Measurements from ENCODE around the gene NUDT22.

NUDT22 gene

GRCh38 chr11:64223001-64223651 is 2.9 kb upstream of the NUDT22 start:
- H4K5ac ChIP-seq (ENCODE audit: low read length) = no peak overlapping the region
- no peak overlapping the region for H3K27ac ChIP-seq (ENCODE audit: low read depth, low read length)
- no peak overlapping the region for H3K56ac ChIP-seq (ENCODE audit: low read length)
- peaks cover 4% of the 10 kb centered on the region for H3K79me1 ChIP-seq (ENCODE audit: low read length)
- no CpG with 5 or more reads among the region's 24 CpGs for WGBS (ENCODE audit: extremely low coverage, insufficient coverage, low lambda C conversion rate)
- no peaks in the 10 kb centered on the region for H3K36me3 ChIP-seq (ENCODE audit: control insufficient read depth, insufficient read depth, low read length)
- H3K4me2 ChIP-seq (ENCODE audit: low read length) = no peak overlapping the region
- no peak overlapping the region for H3K9ac ChIP-seq (ENCODE audit: low read length)
- H3K4ac ChIP-seq (ENCODE audit: low read depth, low read length) = no peak overlapping the region
- no peak overlapping the region for H2AK5ac ChIP-seq (ENCODE audit: low read length)
- H3K4me1 ChIP-seq (ENCODE audit: control insufficient read depth, low read depth, low read length) = peaks cover 2% of the 10 kb centered on the region
- H3K79me2 ChIP-seq (ENCODE audit: control insufficient read depth, insufficient read depth, low read length) = no peaks in the 10 kb centered on the region
- no peak overlapping the region for H3K4me3 ChIP-seq (ENCODE audit: low read length)
- H2BK15ac ChIP-seq (replicated peaks; ENCODE audit: low read depth) = no peak overlapping the region
- H2BK120ac ChIP-seq (ENCODE audit: low read depth, low read length) = no peak overlapping the region
- no peaks in the 10 kb centered on the region for H3K27me3 ChIP-seq (ENCODE audit: insufficient read depth, low read length, poor library complexity)
- H3K18ac ChIP-seq (ENCODE audit: low read length) = no peak overlapping the region
- H4K8ac ChIP-seq (ENCODE audit: low read depth, low read length) = no peak overlapping the region
- no peak overlapping the region for H2BK5ac ChIP-seq (ENCODE audit: low read length)
- DNase-seq = no peak
- H3K23ac ChIP-seq (ENCODE audit: low read length) = no peak overlapping the region

GRCh38 chr11:64224151-64224890 is 1.8 kb upstream of the NUDT22 start:
- Histone ChIP-seq H3K4me3 (ENCODE audit: low read length) (no peak overlapping the region), H3K27ac (ENCODE audit: low read depth, low read length) (no peak overlapping the region), H4K5ac (ENCODE audit: low read length) (no peak overlapping the region), H2AK5ac (ENCODE audit: low read length) (no peak overlapping the region), H4K8ac (ENCODE audit: low read depth, low read length) (no peak overlapping the region), H3K9ac (ENCODE audit: low read length) (no peak overlapping the region), H3K4me1 (ENCODE audit: control insufficient read depth, low read depth, low read length) (peaks cover 2% of the 10 kb centered on the region), H3K4ac (ENCODE audit: low read depth, low read length) (no peak overlapping the region), H3K36me3 (ENCODE audit: control insufficient read depth, insufficient read depth, low read length) (no peaks in the 10 kb centered on the region), H3K4me2 (ENCODE audit: low read length) (no peak overlapping the region), H3K18ac (ENCODE audit: low read length) (no peak overlapping the region), H2BK15ac (replicated peaks; ENCODE audit: low read depth) (no peak overlapping the region), H3K79me2 (ENCODE audit: control insufficient read depth, insufficient read depth, low read length) (no peaks in the 10 kb centered on the region), H3K79me1 (ENCODE audit: low read length) (peaks cover 4% of the 10 kb centered on the region), H2BK120ac (ENCODE audit: low read depth, low read length) (no peak overlapping the region), H3K56ac (ENCODE audit: low read length) (no peak overlapping the region), H3K23ac (ENCODE audit: low read length) (no peak overlapping the region), H2BK5ac (ENCODE audit: low read length) (no peak overlapping the region), H3K27me3 (ENCODE audit: insufficient read depth, low read length, poor library complexity) (no peaks in the 10 kb centered on the region)
- no peak for DNase-seq
- no CpG with 5 or more reads among the region's 17 CpGs for WGBS (ENCODE audit: extremely low coverage, insufficient coverage, low lambda C conversion rate)

DNA sequence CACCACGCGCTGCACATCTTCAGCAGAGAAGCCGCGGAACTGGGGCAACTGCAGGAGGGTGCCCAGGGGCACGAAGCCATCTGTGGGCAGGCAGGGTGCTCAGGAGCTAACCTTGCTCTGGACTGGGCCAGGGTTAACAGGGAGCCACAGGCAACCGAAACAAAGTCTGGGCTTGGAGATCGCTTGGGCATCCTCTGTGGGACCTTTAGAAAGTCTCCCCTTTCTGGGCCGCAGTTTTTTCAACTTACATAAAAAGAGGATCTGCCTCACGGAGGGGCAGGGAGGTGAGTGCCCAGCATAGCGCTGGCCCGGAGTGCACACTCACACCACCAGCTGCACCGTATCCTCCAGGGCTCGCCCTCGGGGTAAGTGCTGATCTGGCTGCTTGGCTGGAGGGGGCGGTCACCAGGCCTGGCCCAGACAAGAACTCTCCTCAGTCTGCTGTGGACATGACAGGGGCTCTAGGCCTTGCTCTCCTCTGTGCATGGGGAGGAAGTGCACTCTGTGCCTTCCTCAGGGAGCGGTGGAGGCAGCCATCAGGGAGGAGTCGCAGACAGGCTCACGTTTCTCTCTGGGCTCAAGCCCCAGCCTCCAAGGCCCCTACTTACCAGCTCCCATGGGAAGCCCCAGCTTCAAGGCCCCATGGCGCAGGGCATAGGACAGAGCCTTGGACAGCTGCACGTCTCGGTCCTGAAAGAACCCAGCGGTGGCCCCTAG is 1.0 kb upstream of the NUDT22 start:
- H2BK120ac ChIP-seq (ENCODE audit: low read depth, low read length) = no peak overlapping the region
- H4K5ac ChIP-seq (ENCODE audit: low read length) = no peak overlapping the region
- no peak overlapping the region for H4K8ac ChIP-seq (ENCODE audit: low read depth, low read length)
- H2BK5ac ChIP-seq (ENCODE audit: low read length) = no peak overlapping the region
- H2AK5ac ChIP-seq (ENCODE audit: low read length) = no peak overlapping the region
- H2BK15ac ChIP-seq (replicated peaks; ENCODE audit: low read depth) = no peak overlapping the region
- H3K36me3 ChIP-seq (ENCODE audit: control insufficient read depth, insufficient read depth, low read length) = no peaks in the 10 kb centered on the region
- peak overlapping the region; percentile 17 for H3K27ac ChIP-seq (ENCODE audit: low read depth, low read length)
- H3K4me2 ChIP-seq (ENCODE audit: low read length) = peak overlapping the region; percentile 83
- no peaks in the 10 kb centered on the region for H3K79me2 ChIP-seq (ENCODE audit: control insufficient read depth, insufficient read depth, low read length)
- peaks cover 4% of the 10 kb centered on the region for H3K79me1 ChIP-seq (ENCODE audit: low read length)
- no peak overlapping the region for H3K18ac ChIP-seq (ENCODE audit: low read length)
- H3K27me3 ChIP-seq (ENCODE audit: insufficient read depth, low read length, poor library complexity) = no peaks in the 10 kb centered on the region
- H3K4me3 ChIP-seq (ENCODE audit: low read length) = no peak overlapping the region
- peak overlapping the region; percentile 93 for H3K9ac ChIP-seq (ENCODE audit: low read length)
- no CpG with 5 or more reads among the region's 22 CpGs for WGBS (ENCODE audit: extremely low coverage, insufficient coverage, low lambda C conversion rate)
- peaks cover 2% of the 10 kb centered on the region for H3K4me1 ChIP-seq (ENCODE audit: control insufficient read depth, low read depth, low read length)
- H3K23ac ChIP-seq (ENCODE audit: low read length) = no peak overlapping the region
- peak overlapping the region; percentile 52 for H3K56ac ChIP-seq (ENCODE audit: low read length)
- H3K4ac ChIP-seq (ENCODE audit: low read depth, low read length) = no peak overlapping the region
- no peak for DNase-seq

- Histone ChIP-seq H3K27me3 (ENCODE audit: insufficient read depth, low read length, poor library complexity) (no peaks in the 10 kb centered on the region), H3K18ac (ENCODE audit: low read length) (peak overlapping the region; percentile 44), H3K4ac (ENCODE audit: low read depth, low read length) (no peak overlapping the region), H3K4me2 (ENCODE audit: low read length) (peak overlapping the region; percentile 55), H2BK120ac (ENCODE audit: low read depth, low read length) (no peak overlapping the region), H4K5ac (ENCODE audit: low read length) (no peak overlapping the region), H3K9ac (ENCODE audit: low read length) (peak overlapping the region; percentile 96), H2BK15ac (replicated peaks; ENCODE audit: low read depth) (no peak overlapping the region), H2BK5ac (ENCODE audit: low read length) (peak overlapping the region; percentile 6), H2AK5ac (ENCODE audit: low read length) (no peak overlapping the region), H3K23ac (ENCODE audit: low read length) (peak overlapping the region; percentile 29), H3K4me1 (ENCODE audit: control insufficient read depth, low read depth, low read length) (peaks cover 4% of the 10 kb centered on the region), H4K8ac (ENCODE audit: low read depth, low read length) (no peak overlapping the region), H3K56ac (ENCODE audit: low read length) (peak overlapping the region; percentile 89), H3K79me1 (ENCODE audit: low read length) (peaks cover 4% of the 10 kb centered on the region), H3K27ac (ENCODE audit: low read depth, low read length) (no peak overlapping the region), H3K79me2 (ENCODE audit: control insufficient read depth, insufficient read depth, low read length) (no peaks in the 10 kb centered on the region), H3K4me3 (ENCODE audit: low read length) (peak overlapping the region; percentile 77), H3K36me3 (ENCODE audit: control insufficient read depth, insufficient read depth, low read length) (no peaks in the 10 kb centered on the region)
- no peak for DNase-seq
- WGBS (ENCODE audit: extremely low coverage, insufficient coverage, low lambda C conversion rate) = no CpG with 5 or more reads among the region's 26 CpGs
Measured at GRCh38 chr11:64226507-64227051, 505 bp downstream of the NUDT22 start.

GRCh38 chr11:64227405-64227956 is 1.4 kb downstream of the NUDT22 start:
- Histone ChIP-seq H3K79me1 (ENCODE audit: low read length) (peaks cover 4% of the 10 kb centered on the region), H2AK5ac (ENCODE audit: low read length) (no peak overlapping the region), H3K9ac (ENCODE audit: low read length) (peak overlapping the region; percentile 2), H3K4ac (ENCODE audit: low read depth, low read length) (no peak overlapping the region), H3K56ac (ENCODE audit: low read length) (peak overlapping the region; percentile 58), H3K18ac (ENCODE audit: low read length) (no peak overlapping the region), H3K23ac (ENCODE audit: low read length) (no peak overlapping the region), H3K27ac (ENCODE audit: low read depth, low read length) (no peak overlapping the region), H3K36me3 (ENCODE audit: control insufficient read depth, insufficient read depth, low read length) (no peaks in the 10 kb centered on the region), H2BK5ac (ENCODE audit: low read length) (no peak overlapping the region), H3K27me3 (ENCODE audit: insufficient read depth, low read length, poor library complexity) (no peaks in the 10 kb centered on the region), H3K79me2 (ENCODE audit: control insufficient read depth, insufficient read depth, low read length) (no peaks in the 10 kb centered on the region), H3K4me2 (ENCODE audit: low read length) (no peak overlapping the region), H3K4me3 (ENCODE audit: low read length) (no peak overlapping the region), H3K4me1 (ENCODE audit: control insufficient read depth, low read depth, low read length) (peaks cover 4% of the 10 kb centered on the region), H4K5ac (ENCODE audit: low read length) (no peak overlapping the region), H2BK120ac (ENCODE audit: low read depth, low read length) (no peak overlapping the region), H4K8ac (ENCODE audit: low read depth, low read length) (no peak overlapping the region), H2BK15ac (replicated peaks; ENCODE audit: low read depth) (no peak overlapping the region)
- no CpG with 5 or more reads among the region's 3 CpGs for WGBS (ENCODE audit: extremely low coverage, insufficient coverage, low lambda C conversion rate)
- DNase-seq = no peak
